Keratinocyte (primary cell): ENCODE results near the gene HEATR9.

Source experiments
- EZH2 ChIP-seq: IDR thresholded peaks from one replicate; pipeline ENCODE4 v1.6.1; 2012; ENCODE audit warnings: inconsistent platforms, mild to moderate bottlenecking, low read length, moderate library complexity
- TF ChIP-seq, protein P1 (sequence below), 3 experiments: IDR thresholded peaks in 1 of 3; conservative IDR thresholded peaks in 1 of 3; optimal IDR thresholded peaks in 1 of 3; 2 replicates in 2 of 3; 3 replicates in 1 of 3; pipeline versions ENCODE3 to v1.5.1; 2011; ENCODE audit warnings: low read length in 3 of 3, mild to moderate bottlenecking in 3 of 3, moderate library complexity in 2 of 3, control low read depth in 1 of 3, inconsistent platforms in 1 of 3; ENCODE audit not compliant: insufficient read depth in 2 of 3; ENCODE audit errors: extremely low read depth in 1 of 3

DNA sequence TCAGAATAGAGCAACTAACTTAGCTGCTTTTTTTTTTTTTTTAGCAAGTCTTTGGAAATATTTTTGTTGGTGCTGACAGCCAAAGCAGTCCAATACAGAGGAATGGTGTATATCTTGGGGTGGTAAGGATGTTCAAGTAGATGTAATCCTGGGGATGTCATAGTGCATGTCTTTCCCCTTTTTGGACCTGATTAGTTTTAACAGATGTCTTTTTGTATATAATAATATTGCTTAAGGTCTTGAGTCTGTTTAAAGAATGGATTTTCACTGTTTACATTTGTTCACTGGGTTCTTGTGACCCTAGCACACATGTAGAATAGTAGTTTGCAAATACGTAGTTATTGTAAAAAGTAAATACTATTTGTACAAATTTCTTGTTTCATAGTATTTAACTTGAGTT, 51.5 kb downstream of the HEATR9 start:
- TF ChIP-seq, protein P1, sequence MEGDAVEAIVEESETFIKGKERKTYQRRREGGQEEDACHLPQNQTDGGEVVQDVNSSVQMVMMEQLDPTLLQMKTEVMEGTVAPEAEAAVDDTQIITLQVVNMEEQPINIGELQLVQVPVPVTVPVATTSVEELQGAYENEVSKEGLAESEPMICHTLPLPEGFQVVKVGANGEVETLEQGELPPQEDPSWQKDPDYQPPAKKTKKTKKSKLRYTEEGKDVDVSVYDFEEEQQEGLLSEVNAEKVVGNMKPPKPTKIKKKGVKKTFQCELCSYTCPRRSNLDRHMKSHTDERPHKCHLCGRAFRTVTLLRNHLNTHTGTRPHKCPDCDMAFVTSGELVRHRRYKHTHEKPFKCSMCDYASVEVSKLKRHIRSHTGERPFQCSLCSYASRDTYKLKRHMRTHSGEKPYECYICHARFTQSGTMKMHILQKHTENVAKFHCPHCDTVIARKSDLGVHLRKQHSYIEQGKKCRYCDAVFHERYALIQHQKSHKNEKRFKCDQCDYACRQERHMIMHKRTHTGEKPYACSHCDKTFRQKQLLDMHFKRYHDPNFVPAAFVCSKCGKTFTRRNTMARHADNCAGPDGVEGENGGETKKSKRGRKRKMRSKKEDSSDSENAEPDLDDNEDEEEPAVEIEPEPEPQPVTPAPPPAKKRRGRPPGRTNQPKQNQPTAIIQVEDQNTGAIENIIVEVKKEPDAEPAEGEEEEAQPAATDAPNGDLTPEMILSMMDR (optimal IDR thresholded peaks at IDR 0.05 in 1 of 3, IDR thresholded peaks at IDR 0.05 in 1 of 3, conservative IDR thresholded peaks at IDR 0.05 in 1 of 3; ENCODE audit: extremely low read depth in 1 of 3, insufficient read depth in 2 of 3, low read length in 3 of 3): no peak
- TF ChIP-seq EZH2: no peak
